ENCODE results near the gene ARHGAP25. TPM values are rescaled to one million over a fixed set of nuclear protein-coding genes. Genes with fewer than 3 reads are reported as not detected.

Gene ARHGAP25
- total RNA-seq, 1 experiment from 2014 or later: 0.27 TPM

- no peak for TF ChIP-seq CTCF (IDR thresholded peaks at IDR 0.05 in 2 of 3, conservative IDR thresholded peaks at IDR 0.05 in 1 of 3; ENCODE audit: borderline replicate concordance in 1 of 3, insufficient read depth in 1 of 3, low read depth in 2 of 3, low read length in 2 of 3)
- no peak for TF ChIP-seq POLR2A (IDR thresholded peaks at IDR 0.05; ENCODE audit: borderline replicate concordance, extremely low read depth, insufficient read depth, insufficient read length)
- TF ChIP-seq CBX3 (IDR thresholded peaks at IDR 0.05; ENCODE audit: low read depth): no peak
- TF ChIP-seq ZNF274 (IDR thresholded peaks at IDR 0.05; ENCODE audit: low read depth, low read length): no peak
- no peak for TF ChIP-seq ZFX (IDR thresholded peaks at IDR 0.05)
- TF ChIP-seq ATF3 (IDR thresholded peaks at IDR 0.05): no peak
- TF ChIP-seq JUND (IDR thresholded peaks at IDR 0.05): no peak
- no peak for TF ChIP-seq ELF1 (IDR thresholded peaks at IDR 0.05; ENCODE audit: borderline replicate concordance, low read depth)
- no peak for TF ChIP-seq FOSL1 (IDR thresholded peaks at IDR 0.05; ENCODE audit: low read depth)
These were observed 103.3 kb downstream of the ARHGAP25 start (continued) for GRCh38 chr2:68837861-68838341.

GRCh38 chr2:68838641-68839040 is 104.0 kb downstream of the ARHGAP25 start:
- ATAC-seq (no peak), DNase-seq (ENCODE audit: low read depth, low spot score) (no peak)
- H3K27ac ChIP-seq (ENCODE audit: low read depth, low read length): no peak overlapping the region
- H3K4me1 ChIP-seq (ENCODE audit: control insufficient read depth in 1 of 2, insufficient read depth in 2 of 2, low read length in 2 of 2): no peaks in the 10 kb centered on the region
- no peaks in the 10 kb centered on the region for H3K9me3 ChIP-seq (ENCODE audit: control insufficient read depth in 1 of 2, insufficient read depth in 1 of 2, low read depth in 1 of 2, low read length in 2 of 2)
- POLR2A ChIA-PET: no interaction called here
- H3K4me2 ChIP-seq (ENCODE audit: low read length): no peak overlapping the region
- no peak for TF ChIP-seq JUND (IDR thresholded peaks at IDR 0.05)
- TF ChIP-seq TCF7L2 (IDR thresholded peaks at IDR 0.05; ENCODE audit: borderline replicate concordance, extremely low read depth, insufficient read depth, insufficient read length): no peak
- TF ChIP-seq ZBTB33 (IDR thresholded peaks at IDR 0.05; ENCODE audit: extremely low read depth, insufficient replicate concordance, low read length): no peak
- no peak for TF ChIP-seq MAX (IDR thresholded peaks at IDR 0.05)
- no peaks in the 10 kb centered on the region for H3K9me2 ChIP-seq (ENCODE audit: insufficient read depth)
- no peaks in the 10 kb centered on the region for H3K27me3 ChIP-seq (ENCODE audit: insufficient read depth, low read length)
- H3K79me2 ChIP-seq (ENCODE audit: insufficient read depth, low read length): no peaks in the 10 kb centered on the region
- no peak overlapping the region for H3K4me3 ChIP-seq (replicated peaks in 1 of 2; ENCODE audit: low read depth in 1 of 2, low read length in 2 of 2)
- no peak overlapping the region for H3K9ac ChIP-seq (ENCODE audit: low read length)
- RAD21 ChIA-PET (ENCODE audit: low non-redundant PET in 1 of 2, low total read pairs in 2 of 2, uncharacterized antibody in 2 of 2, unreplicated experiment in 2 of 2): interaction anchor here (0.7 to 0.9 kb wide), 2 partner anchors 86 to 87 kb away, joined by 3 read pairs; no protein-coding TSS in a partner anchor
- CTCF ChIA-PET: interaction anchor here (0.6 to 2.5 kb wide), 15 partner anchors 8 to 375 kb away, joined by 3 to 16 read pairs (median 5); partner anchors contain the start of gene FBXO48
- no peaks in the 10 kb centered on the region for H3K36me3 ChIP-seq (ENCODE audit: control insufficient read depth in 1 of 2, insufficient read depth in 2 of 2, low read length in 2 of 2)
- no peaks in the 10 kb centered on the region for H4K20me1 ChIP-seq (ENCODE audit: insufficient read depth)
- intact Hi-C loops (cut with micrococcal nuclease): loop anchor here (5.0 kb wide), 2 partner anchors 69 to 89 kb away; no protein-coding TSS in a partner anchor
- no TSS peak for BruUV-seq (replicated peaks)
- no peak overlapping the region for H2AFZ ChIP-seq (ENCODE audit: low read depth, low read length, poor library complexity, severe bottlenecking)
